ENCODE measurements around the gene PARP1.

PARP1 gene

GRCh38 chr1:226405411-226405988, 2.4 kb downstream of the PARP1 start:
- DNase-seq (ENCODE audit: low read depth), result no peak

GRCh38 chr1:226404904-226405222, 3.0 kb downstream of the PARP1 start:
- no peak for DNase-seq (ENCODE audit: low read depth)

- peak; percentile 83 for DNase-seq (ENCODE audit: low read depth)
These were observed 3.6 kb downstream of the PARP1 start for GRCh38 chr1:226404063-226404903.

GRCh38 chr1:226403201-226404034, 4.5 kb downstream of the PARP1 start:
- DNase-seq (ENCODE audit: low read depth), result no peak

- no peak for DNase-seq (ENCODE audit: low read depth)
These were observed 5.1 kb downstream of the PARP1 start for GRCh38 chr1:226402739-226403165.

GRCh38 chr1:226401355-226402303, 6.3 kb downstream of the PARP1 start:
- no peak for DNase-seq (ENCODE audit: low read depth)

- DNase-seq (ENCODE audit: low read depth), result no peak
These were observed 7.2 kb downstream of the PARP1 start for GRCh38 chr1:226400519-226401354.

- no peak for DNase-seq (ENCODE audit: low read depth)
These were observed 9.8 kb downstream of the PARP1 start for GRCh38 chr1:226397955-226398636.

GRCh38 chr1:226397011-226397926, 10.6 kb downstream of the PARP1 start:
- DNase-seq (ENCODE audit: low read depth), result no peak

- DNase-seq (ENCODE audit: low read depth), result no peak
These were observed 12.1 kb downstream of the PARP1 start for GRCh38 chr1:226395753-226396152.

GRCh38 chr1:226394462-226394861, 13.4 kb downstream of the PARP1 start:
- no peak for DNase-seq (ENCODE audit: low read depth)

- DNase-seq (ENCODE audit: low read depth), result no peak
These were observed 17.2 kb downstream of the PARP1 start for GRCh38 chr1:226390681-226391080.

- no peak for DNase-seq (ENCODE audit: low read depth)
These were observed 19.8 kb downstream of the PARP1 start for GRCh38 chr1:226388131-226388530.

GRCh38 chr1:226384717-226385116, 23.2 kb downstream of the PARP1 start:
- DNase-seq (ENCODE audit: low read depth), result no peak

- no peak for DNase-seq (ENCODE audit: low read depth)
These were observed 23.9 kb downstream of the PARP1 start for GRCh38 chr1:226384040-226384439.

GRCh38 chr1:226382030-226382429, 25.9 kb downstream of the PARP1 start:
- DNase-seq (ENCODE audit: low read depth), result no peak

- no peak for DNase-seq (ENCODE audit: low read depth)
These were observed 26.5 kb downstream of the PARP1 start for GRCh38 chr1:226381226-226381998.

- DNase-seq (ENCODE audit: low read depth), result no peak
These were observed 29.8 kb downstream of the PARP1 start for GRCh38 chr1:226378071-226378470.
